Metanephros (tissue), 1 donor: ENCODE data around the gene NBDY. TPM values are rescaled to one million over a fixed set of nuclear protein-coding genes. Genes with fewer than 3 reads are reported as not detected.

ENCODE experiments used
- total RNA-seq: library from RNA; depleted of rRNA; stranded (reverse); fragments of >200 nt; gene quantifications from one replicate; pipeline ENCODE4 v1.2.3, GENCODE V29; 2014

NBDY gene
- 12.1 TPM for total RNA-seq

GRCh38 chrX:56729152-56729850 lies at the start of gene NBDY:
Gene NBDY, plus strand, starts transcription at chrX:56729243. Its CDS starts 111 bp downstream, at chrX:56729354.

Other genes starting within 250 kb of the NBDY start
- 30.1 TPM for gene UBQLN2, start 165.6 kb upstream of the NBDY start, total RNA-seq